ENCODE measurements around the gene KLHDC8A. TPM values are rescaled to one million over a fixed set of nuclear protein-coding genes. Genes with fewer than 3 reads are reported as not detected.

The KLHDC8A gene
- total and polyA plus RNA-seq, 2 of the 13 experiments (the other 11 are each of a cell fraction or from before 2014, with no cell fraction given) = not detected

- Histone ChIP-seq H3K36me3 (replicated peaks in 1 of 2; ENCODE audit: control insufficient read depth in 1 of 2, insufficient read depth in 2 of 2, low read length in 2 of 2) (no peaks in the 10 kb centered on the region), H3K9me3 (ENCODE audit: low read length) (no peaks in the 10 kb centered on the region), H3K4me3 (replicated peaks in 1 of 3; ENCODE audit: insufficient read depth in 1 of 3, low read depth in 2 of 3, low read length in 3 of 3) (no peak overlapping the region), H3K9ac (ENCODE audit: insufficient read depth, low read depth, low read length) (no peak overlapping the region), H3K4me2 (ENCODE audit: low read depth, low read length) (no peak overlapping the region), H3K4me1 (ENCODE audit: insufficient read depth, low read length) (no peaks in the 10 kb centered on the region), H2AFZ (ENCODE audit: low read length) (no peak overlapping the region), H3K79me2 (ENCODE audit: insufficient read depth, low read length) (no peaks in the 10 kb centered on the region), H3K27me3 (ENCODE audit: control insufficient read depth in 1 of 2, insufficient read depth in 2 of 2, low read length in 2 of 2) (peaks cover 7 to 49% of the 10 kb centered on the region in 2 experiments; a peak in 4 of 5 replicates), H3K27ac (ENCODE audit: extremely low read length, insufficient read depth, low read length) (no peak overlapping the region), H4K20me1 (ENCODE audit: insufficient read depth, low read length) (no peaks in the 10 kb centered on the region)
- FAIRE-seq (no peak), DNase-seq (ENCODE audit: low spot score) (no peak), ATAC-seq (no peak)
- CTCF ChIA-PET (ENCODE audit: low intra/inter-chr PET ratio, low total read pairs) = interaction anchor here (1.2 to 1.6 kb wide), 2 partner anchors 18 to 132 kb away, joined by 5 to 24 read pairs; no protein-coding TSS in a partner anchor
- POLR2A ChIA-PET = interaction anchor here (0.8 kb wide), 1 partner anchor 132 kb away, joined by 4 read pairs; no protein-coding TSS in a partner anchor
- intact Hi-C loops (cut with micrococcal nuclease; ENCODE audit: unreplicated experiment) (loop anchor here (1.0 kb wide), 1 partner anchor 132 kb away; no protein-coding TSS in a partner anchor), in situ Hi-C loops (cut with HindIII; ENCODE audit: extremely low pct_ligation_motif_present, low pct_unique_long_range_greater_than_20kb) (no loop called here)
- BruUV-seq (replicated peaks) = no TSS peak
- WGBS (ENCODE audit: low lambda C conversion rate) = 13% methylated on average over 6 of the region's 6 CpGs
- TF ChIP-seq FOSL1 (CRISPR knock-in tag; IDR thresholded peaks at IDR 0.05; ENCODE audit: borderline replicate concordance) (no peak), ZHX1 (CRISPR knock-in tag; IDR thresholded peaks at IDR 0.05; ENCODE audit: low read depth) (no peak), ZNF710 (CRISPR knock-in tag; IDR thresholded peaks at IDR 0.05; ENCODE audit: borderline replicate concordance) (no peak), HMG20B (CRISPR knock-in tag; conservative IDR thresholded peaks at IDR 0.05) (no peak), PHB2 (IDR thresholded peaks at IDR 0.05; ENCODE audit: partially characterized antibody) (no peak), HNF4G (IDR thresholded peaks at IDR 0.05; ENCODE audit: borderline replicate concordance, low read depth, low read length) (no peak), HNF4G (CRISPR knock-in tag; IDR thresholded peaks at IDR 0.05; ENCODE audit: borderline replicate concordance, low read depth) (no peak), PCBP1 (IDR thresholded peaks at IDR 0.05; ENCODE audit: borderline replicate concordance, low read depth, low read length) (no peak)
Measured at GRCh38 chr1:205353612-205354011, 3.1 kb downstream of the KLHDC8A start.

Measured in HepG2 (cell line).